K562 (cell line): ENCODE results near the gene IL1B. TPM values are rescaled to one million over a fixed set of nuclear protein-coding genes. Genes with fewer than 3 reads are reported as not detected.
A peak's percentile ranks its signal among the peaks of the same experiment; 100 is the strongest.

ENCODE experiments used
- AFF1 ChIP-seq, 2 experiments: fragments of 450-650 bp; IDR thresholded peaks; 2 replicates each; pipeline ENCODE4 v1.6.1; 2018; ENCODE audit warnings: mild to moderate bottlenecking in 2 of 2, low read depth in 1 of 2; ENCODE audit not compliant: partially characterized antibody in 2 of 2
- CREB5 ChIP-seq: fragments of 250-450 bp; sonication (Bioruptor Pico); IDR thresholded peaks from 2 replicates; pipeline ENCODE4 v1.5.0; 2020; ENCODE audit warnings: mild to moderate bottlenecking
- EWSR1 ChIP-seq: fragments of 450-650 bp; IDR thresholded peaks from 2 replicates; pipeline ENCODE4 v1.6.1; 2018; ENCODE audit warnings: borderline replicate concordance, mild to moderate bottlenecking, low read depth, moderate library complexity; ENCODE audit not compliant: partially characterized antibody
- HDAC2 ChIP-seq: fragments of 450-650 bp; IDR thresholded peaks from 2 replicates; pipeline ENCODE4 v1.6.1; 2016; ENCODE audit warnings: mild to moderate bottlenecking
- KLF13 ChIP-seq: fragments of 450-650 bp; IDR thresholded peaks from 2 replicates; pipeline ENCODE4 v1.6.1; 2016; ENCODE audit warnings: missing genetic modification characterization, low read depth, mild to moderate bottlenecking, missing compliant biosample characterization, moderate library complexity, borderline replicate concordance
- MNT ChIP-seq, 2 experiments: fragments of 450-650 bp; conservative IDR thresholded peaks; 2 replicates each; pipeline ENCODE4 v1.6.1; 2017; ENCODE audit warnings: mild to moderate bottlenecking in 2 of 2, moderate library complexity in 2 of 2
- MTA3 ChIP-seq: fragments of 450-650 bp; formaldehyde crosslinking; IDR thresholded peaks from 2 replicates; pipeline ENCODE4 v1.6.1; 2017; ENCODE audit warnings: mild to moderate bottlenecking, borderline replicate concordance
- NCOA4 ChIP-seq: fragments of 450-650 bp; IDR thresholded peaks from 2 replicates; pipeline ENCODE4 v1.6.1; 2018; ENCODE audit warnings: mild to moderate bottlenecking; ENCODE audit not compliant: partially characterized antibody
- OTX1 ChIP-seq: fragments of 450-650 bp; formaldehyde crosslinking; IDR thresholded peaks from 2 replicates; pipeline ENCODE4 v1.4.0; 2022; ENCODE audit warnings: mild to moderate bottlenecking
- PKNOX1 ChIP-seq: fragments of 450-650 bp; IDR thresholded peaks from 2 replicates; pipeline ENCODE4 v1.6.1; 2016
- RFX1 ChIP-seq: fragments of 450-650 bp; IDR thresholded peaks from 2 replicates; pipeline ENCODE4 v1.6.1; 2016; ENCODE audit warnings: mild to moderate bottlenecking, moderate library complexity
- SMAD4 ChIP-seq: fragments of 250-450 bp; sonication (Bioruptor Pico); conservative IDR thresholded peaks from 2 replicates; pipeline ENCODE4 v1.8.0; 2021; ENCODE audit warnings: inconsistent platforms, mild to moderate bottlenecking, moderate library complexity
- ZNF239 ChIP-seq: fragments of 250-450 bp; sonication (Bioruptor Pico); IDR thresholded peaks from 2 replicates; pipeline ENCODE4 v1.4.0; 2020; ENCODE audit warnings: mild to moderate bottlenecking
- ZNF717 ChIP-seq: fragments of 250-450 bp; sonication (Bioruptor Pico); IDR thresholded peaks from 2 replicates; pipeline ENCODE4 v1.5.0; 2021
- ZNF766 ChIP-seq: fragments of 200-800 bp; sonication (Bioruptor generic); conservative IDR thresholded peaks from 2 replicates; pipeline ENCODE4 v1.6.1; 2016; ENCODE audit warnings: missing genetic modification characterization, missing compliant biosample characterization
- polyA plus RNA-seq, 8 experiments: library from polyadenylated mRNA; depleted of rRNA in 4 of 8; stranded (reverse) in 5 of 8; unstranded in 3 of 8; fragments of >200 nt; fragmentation: Nextera tagmentation in 2 of 8; fragmentation: Illumina TruSeq in 1 of 8; extraction: Ambion mirVana in 2 of 8; extraction: Trizol in 1 of 8; gene quantifications; 2 replicates each; pipeline versions ENCODE4 v1.2.1 to v1.2.3, GENCODE V29; 2011 to 2014; ENCODE audit warnings: inconsistent platforms in 1 of 8, missing spikeins in 1 of 8
- total RNA-seq, 7 experiments: library from RNA; depleted of rRNA in 6 of 7; stranded (reverse); fragments of >200 nt in 6 of 7; fragmentation: Illumina TruSeq in 2 of 7; extraction: Trizol in 2 of 7; gene quantifications; 2 replicates each; pipeline versions ENCODE4 v1.2.1 to v1.2.3, GENCODE V29; 2011 to 2021; ENCODE audit warnings: low replicate concordance in 1 of 7

IL1B gene
- total and polyA plus RNA-seq, 9 of the 15 experiments (the other 6 are each of a cell fraction or from before 2014, with no cell fraction given), result 0.29 TPM; not detected in 8

- TF ChIP-seq MTA3 (no peak), ZNF239 (peak; percentile 28; the same call in 1 of the 2 replicates), CREB5 (CRISPR knock-in tag) (no peak), SMAD4 (peak; percentile 33; the same call in 1 of the 2 replicates), HDAC2 (0 out of 2 replicates have a peak, but pooled peaks have one; percentile 57), NCOA4 (no peak), KLF13 (tag) (no peak), PKNOX1 (peak; percentile 73), EWSR1 (no peak), MNT (conservative IDR thresholded peaks at IDR 0.05) (peak in 1 of 2 experiments; percentile 52; a peak in 1 of 4 replicates), RFX1 (no peak), ZNF766 (CRISPR knock-in tag) (0 out of 2 replicates have a peak, but pooled peaks have one; percentile 26), ZNF717 (CRISPR knock-in tag) (no peak), AFF1 (IDR thresholded peaks at IDR 0.05; ENCODE audit: low read depth in 1 of 2, partially characterized antibody in 2 of 2) (peak in 1 of 2 experiments; percentile 50), OTX1 (CRISPR knock-in tag) (0 out of 2 replicates have a peak, but pooled peaks have one; percentile 48)
These were observed 47.9 kb downstream of the IL1B start (continued) for GRCh38 chr2:112788653-112789052.
